GM19395 (cell line): ENCODE results near the gene FUCA2.
"Not testable (repeated sequence)": the region's sequence is repeated elsewhere in the genome, so short reads cannot be mapped to it uniquely, and the experiment has no call there.

Source experiments
- ATAC-seq: cut with Tn5 transposase; IDR thresholded peaks from one replicate; pipeline ENCODE4 v1.9.1; 2021; ENCODE audit warnings: mild to moderate bottlenecking, moderate library complexity; ENCODE audit not compliant: unreplicated experiment

Gene FUCA2

GRCh38 chr6:143536866-143537691 lies 25.6 kb upstream of the FUCA2 start:
- peak; percentile 69 for ATAC-seq

DNA sequence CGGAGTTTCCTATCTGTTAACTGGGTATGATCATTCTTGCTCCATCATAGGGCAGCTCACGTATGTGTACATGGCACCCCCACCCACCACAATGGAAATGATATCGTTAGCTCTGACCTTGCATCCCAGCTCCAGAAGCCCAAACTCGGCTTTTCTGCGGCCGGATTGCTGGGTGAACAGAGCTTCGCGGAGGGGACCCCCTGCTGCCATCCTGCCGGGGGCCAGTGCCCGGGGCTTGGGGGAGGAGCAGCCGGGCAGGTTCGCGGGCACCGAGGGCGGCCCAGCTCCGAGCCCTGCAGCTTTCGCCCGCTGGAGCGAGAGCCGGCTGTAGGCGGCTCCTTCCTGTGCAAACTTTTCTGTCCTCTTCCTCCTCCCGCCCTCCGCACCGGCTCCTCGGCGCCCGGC lies 24.9 kb upstream of the FUCA2 start:
- peak; percentile 76 for ATAC-seq

DNA sequence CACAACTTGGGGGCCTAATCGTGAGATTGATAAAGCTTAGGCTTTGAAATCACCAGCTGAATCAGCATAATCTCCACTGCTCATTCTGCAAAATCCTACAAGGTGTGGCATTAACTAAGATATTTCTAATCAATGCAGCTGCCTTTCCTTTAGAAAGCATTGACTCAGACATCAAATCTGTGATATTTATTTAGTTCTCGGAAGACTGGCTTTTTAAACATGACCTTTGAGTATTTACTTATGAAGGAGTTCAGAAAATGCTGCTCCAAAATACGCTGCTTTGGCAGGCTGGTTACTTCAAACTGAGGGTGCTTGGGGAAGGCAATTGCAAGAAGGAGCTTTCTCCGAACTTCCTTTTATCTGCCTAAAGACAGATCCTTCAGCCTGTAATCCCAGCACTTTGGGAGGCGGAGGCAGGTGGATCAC lies 23.7 kb upstream of the FUCA2 start:
- ATAC-seq = no peak

- ATAC-seq = no peak
These were observed 20.4 kb upstream of the FUCA2 start for GRCh38 chr6:143531720-143532499.

DNA sequence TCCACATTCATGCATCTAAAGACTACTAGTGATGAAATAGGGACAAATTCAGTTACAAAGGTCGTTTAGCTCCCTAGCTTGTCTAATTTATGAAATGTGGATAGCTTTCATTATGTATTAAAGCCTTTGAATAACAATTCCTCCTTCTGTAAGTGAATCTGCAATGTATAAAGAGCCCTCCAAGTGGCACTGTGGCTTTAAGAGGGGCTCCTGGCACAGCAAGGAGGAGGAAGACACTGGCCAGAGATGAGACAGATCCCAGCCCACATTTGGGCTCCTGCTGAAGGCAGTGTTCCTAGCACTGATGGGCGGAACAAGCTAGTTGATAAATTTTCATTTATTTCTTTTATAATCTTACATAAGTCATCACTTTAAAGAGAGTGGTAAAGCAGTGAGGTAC lies 17.6 kb upstream of the FUCA2 start:
- ATAC-seq = no peak

- ATAC-seq = peak; percentile 88
These were observed 16.8 kb upstream of the FUCA2 start for GRCh38 chr6:143528164-143528811.

GRCh38 chr6:143527677-143528076 lies 16.2 kb upstream of the FUCA2 start:
- no peak for ATAC-seq

- ATAC-seq = no peak
These were observed 13.8 kb upstream of the FUCA2 start for GRCh38 chr6:143525356-143525755.

GRCh38 chr6:143522039-143522600 lies 10.6 kb upstream of the FUCA2 start:
- no peak for ATAC-seq

- no peak for ATAC-seq
These were observed 5.9 kb upstream of the FUCA2 start for GRCh38 chr6:143517447-143517773.

- ATAC-seq = no peak
These were observed 5.3 kb upstream of the FUCA2 start for GRCh38 chr6:143516690-143517446.

GRCh38 chr6:143515766-143516355 lies 4.3 kb upstream of the FUCA2 start:
- ATAC-seq = no peak

- ATAC-seq = no peak
These were observed 3.7 kb upstream of the FUCA2 start for GRCh38 chr6:143515061-143515760.

- ATAC-seq = peak; percentile 24
These were observed 1.9 kb upstream of the FUCA2 start for GRCh38 chr6:143513410-143513809.

GRCh38 chr6:143510326-143510725 lies 1.2 kb downstream of the FUCA2 start:
- not testable (repeated sequence) for ATAC-seq

DNA sequence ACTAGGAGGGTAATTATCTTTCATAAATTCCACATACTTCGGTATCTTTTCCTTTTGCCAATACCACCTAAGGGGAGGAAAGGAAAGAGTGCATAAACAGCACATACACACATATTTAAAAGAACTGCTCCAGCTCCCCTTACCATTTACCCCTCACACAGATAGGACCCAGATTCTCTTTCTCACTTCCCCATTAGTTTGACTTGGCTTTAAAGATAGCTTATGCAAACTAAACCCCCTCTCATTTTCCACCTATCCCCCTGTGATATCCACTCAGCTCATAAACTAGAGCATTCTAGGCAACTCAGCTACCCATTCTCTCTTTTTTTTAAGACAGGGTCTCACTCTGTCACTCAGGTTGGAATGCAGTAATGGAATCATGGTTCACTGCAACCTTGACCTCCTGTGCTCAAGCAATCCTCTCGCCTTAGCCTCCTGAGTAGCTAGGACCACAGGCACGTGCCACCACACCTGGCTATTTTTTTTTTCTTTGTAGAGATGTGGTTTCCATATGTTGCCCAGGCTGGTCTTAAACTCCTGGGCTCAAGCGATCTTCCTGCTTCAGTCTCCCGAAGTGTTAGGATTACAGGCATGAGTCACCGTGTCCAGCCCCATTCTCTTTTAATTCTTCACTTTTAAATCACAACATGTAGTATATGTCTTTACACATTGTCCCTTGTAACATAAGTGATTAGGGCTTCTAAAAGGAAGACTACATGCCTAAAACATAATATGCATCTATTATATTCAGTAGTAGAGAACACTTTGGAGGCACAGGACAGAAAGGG lies 4.0 kb downstream of the FUCA2 start:
- ATAC-seq = peak; percentile 50

GRCh38 chr6:143506620-143507019 lies 4.9 kb downstream of the FUCA2 start:
- ATAC-seq = no peak

- no peak for ATAC-seq
These were observed 5.3 kb downstream of the FUCA2 start for GRCh38 chr6:143506199-143506598.

DNA sequence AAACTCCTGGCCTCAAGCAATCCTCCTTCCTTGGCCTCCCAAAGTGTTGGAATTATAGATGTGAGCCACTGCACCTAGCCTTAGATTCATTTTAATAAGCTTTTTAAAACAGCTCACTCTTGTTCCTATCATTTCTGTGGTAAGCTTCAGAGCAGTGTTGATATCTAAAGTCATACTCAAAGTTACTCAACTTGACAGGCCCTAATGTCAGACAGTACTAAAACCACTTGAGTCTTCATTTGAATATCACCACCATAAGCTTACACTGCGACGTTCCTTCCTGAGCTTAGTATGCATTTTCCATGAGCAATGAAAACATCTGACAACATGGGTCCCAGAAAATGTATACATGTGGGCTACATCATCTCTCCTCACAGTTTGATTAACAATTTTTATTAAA lies 6.0 kb downstream of the FUCA2 start:
- ATAC-seq = peak; percentile 48
